ENCODE data around the gene KLHL17. TPM values are rescaled to one million over a fixed set of nuclear protein-coding genes. Genes with fewer than 3 reads are reported as not detected.

Gene KLHL17
- total RNA-seq, 4 donors from 2014 or later, result 1.3 to 5.7 (median 2.3) TPM

GRCh38 chr1:913491-914130, 46.8 kb upstream of the KLHL17 start:
- Histone ChIP-seq H3K9me3 (no peaks in the 10 kb centered on the region), H3K36me3 (no peaks in the 10 kb centered on the region), H3K4me1 (no peaks in the 10 kb centered on the region), H3K27ac (no peak overlapping the region), H3K27me3 (peaks cover 17 to 43% (median 19%) of the 10 kb centered on the region in 3 donors), H3K4me3 (no peak overlapping the region)
- ATAC-seq, result no peak
- in situ Hi-C loops (cut with MboI; ENCODE audit: low sequenced_read_pairs in 4 of 4) (no loop called here), intact Hi-C loops (cut with DNase I; ENCODE audit: low total_unique reads) (no loop called here)
- TF ChIP-seq POLR2A (IDR thresholded peaks at IDR 0.05), result no peak
- no peak for TF ChIP-seq CTCF (IDR thresholded peaks at IDR 0.05 in 4 of 5, conservative IDR thresholded peaks at IDR 0.05 in 1 of 5)
- DNase-seq, result peak in 1 of 2 donors; percentile 6

DNA sequence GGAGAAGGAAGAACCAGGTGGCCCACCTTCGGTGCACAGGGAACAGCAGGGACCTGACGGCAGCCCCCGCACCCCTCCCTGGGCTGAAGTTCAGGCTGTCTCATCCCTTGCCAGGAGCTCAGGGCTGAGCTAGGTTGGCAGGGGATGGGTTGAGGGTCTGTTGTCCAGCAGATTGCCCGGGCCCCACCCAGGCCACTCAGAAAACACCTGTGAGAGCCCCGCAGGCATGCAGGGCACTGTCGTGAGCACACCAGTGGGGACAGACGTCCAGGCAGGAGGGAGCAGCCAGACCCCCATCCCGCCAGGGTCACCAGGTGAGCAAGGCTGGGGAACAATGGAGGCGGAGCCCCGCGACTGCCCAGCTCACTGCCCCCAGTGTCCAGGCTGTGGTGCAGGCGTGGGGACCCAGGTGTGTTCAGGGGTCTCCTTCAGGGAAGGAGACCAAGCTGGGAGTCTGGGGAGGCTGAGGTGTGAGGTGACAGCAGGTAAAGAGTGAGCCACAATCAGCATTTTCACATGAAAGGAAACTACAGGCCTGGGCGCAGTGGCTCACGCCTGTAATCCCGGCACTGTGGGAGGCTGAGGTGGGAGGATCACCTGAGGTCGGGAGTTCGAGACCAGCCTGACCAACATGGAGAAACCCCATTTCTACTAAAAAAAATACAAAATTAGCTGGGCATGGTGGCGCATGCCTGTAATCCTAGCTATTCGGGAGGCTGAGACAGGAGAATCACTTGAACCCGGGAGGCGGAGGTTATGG, 46.1 kb upstream of the KLHL17 start:
- no peak overlapping the region for H3K27ac ChIP-seq
- H3K27me3 ChIP-seq, result peaks cover 17 to 48% (median 19%) of the 10 kb centered on the region in 3 donors
- TF ChIP-seq POLR2A (IDR thresholded peaks at IDR 0.05) (no peak), CTCF (IDR thresholded peaks at IDR 0.05 in 4 of 5, conservative IDR thresholded peaks at IDR 0.05 in 1 of 5) (no peak)
- H3K4me1 ChIP-seq, result no peaks in the 10 kb centered on the region
- in situ Hi-C loops (cut with MboI; ENCODE audit: low sequenced_read_pairs in 4 of 4), result no loop called here
- DNase-seq (no peak), ATAC-seq (no peak)
- no peak overlapping the region for H3K4me3 ChIP-seq
- intact Hi-C loops (cut with DNase I; ENCODE audit: low total_unique reads), result no loop called here
- no peaks in the 10 kb centered on the region for H3K9me3 ChIP-seq
- no peaks in the 10 kb centered on the region for H3K36me3 ChIP-seq

DNA sequence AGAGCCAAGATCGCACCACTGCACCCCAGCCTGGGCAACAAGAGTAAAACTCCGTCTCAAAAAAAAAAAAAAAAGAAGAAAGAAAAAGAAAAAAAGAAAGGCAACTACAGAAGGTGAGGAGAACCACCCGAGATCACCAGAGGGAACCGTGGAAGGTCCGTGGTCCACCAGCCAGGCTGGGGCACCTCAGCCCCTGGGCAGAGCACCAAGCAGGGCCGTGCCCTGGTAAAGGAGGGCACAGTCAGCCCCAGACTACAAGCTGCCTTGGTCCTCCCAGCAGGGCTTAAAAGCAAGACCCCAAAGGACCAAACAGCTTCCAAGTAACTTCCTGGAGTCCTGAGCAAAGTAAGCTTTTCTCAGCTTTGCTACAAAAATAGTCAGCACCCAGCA, 45.5 kb upstream of the KLHL17 start:
- DNase-seq (no peak), ATAC-seq (no peak)
- in situ Hi-C loops (cut with MboI; ENCODE audit: low sequenced_read_pairs in 4 of 4) (no loop called here), intact Hi-C loops (cut with DNase I; ENCODE audit: low total_unique reads) (no loop called here)
- H3K27me3 ChIP-seq, result peaks cover 17 to 54% (median 23%) of the 10 kb centered on the region in 3 donors
- no peak overlapping the region for H3K4me3 ChIP-seq
- H3K27ac ChIP-seq, result no peak overlapping the region
- no peaks in the 10 kb centered on the region for H3K9me3 ChIP-seq
- no peaks in the 10 kb centered on the region for H3K4me1 ChIP-seq
- no peaks in the 10 kb centered on the region for H3K36me3 ChIP-seq
- TF ChIP-seq POLR2A (IDR thresholded peaks at IDR 0.05) (no peak), CTCF (IDR thresholded peaks at IDR 0.05 in 4 of 5, conservative IDR thresholded peaks at IDR 0.05 in 1 of 5) (no peak)

GRCh38 chr1:915295-916172, 44.9 kb upstream of the KLHL17 start:
- Histone ChIP-seq H3K36me3 (no peaks in the 10 kb centered on the region), H3K27me3 (peaks cover 11 to 56% (median 25%) of the 10 kb centered on the region in 3 donors), H3K4me1 (peaks cover 2 to 3% of the 10 kb centered on the region in 2 donors), H3K27ac (no peak overlapping the region), H3K4me3 (no peak overlapping the region), H3K9me3 (no peaks in the 10 kb centered on the region)
- in situ Hi-C loops (cut with MboI; ENCODE audit: low sequenced_read_pairs in 4 of 4), result no loop called here
- no peak for ATAC-seq
- intact Hi-C loops (cut with DNase I; ENCODE audit: low total_unique reads), result no loop called here
- TF ChIP-seq POLR2A (IDR thresholded peaks at IDR 0.05) (no peak), CTCF (IDR thresholded peaks at IDR 0.05 in 4 of 5, conservative IDR thresholded peaks at IDR 0.05 in 1 of 5) (no peak)
- no peak for DNase-seq
